AG10803 (cell line): ENCODE results near the gene CTU2.

Experiments used
- DNase-seq: peaks from one replicate; pipeline ENCODE4 v3.0.0; 2010; ENCODE audit warnings: low read depth
- H3K4me3 ChIP-seq: 2 replicates; pipeline ENCODE4 v1.5.1; 2011; ENCODE audit warnings: mild to moderate bottlenecking, low read length, control low read depth
- TF ChIP-seq, protein P1 (sequence below): conservative IDR thresholded peaks from 2 replicates; pipeline ENCODE4 v1.5.1; 2011; ENCODE audit warnings: mild to moderate bottlenecking, low read length, control low read depth, inconsistent platforms

The CTU2 gene

DNA sequence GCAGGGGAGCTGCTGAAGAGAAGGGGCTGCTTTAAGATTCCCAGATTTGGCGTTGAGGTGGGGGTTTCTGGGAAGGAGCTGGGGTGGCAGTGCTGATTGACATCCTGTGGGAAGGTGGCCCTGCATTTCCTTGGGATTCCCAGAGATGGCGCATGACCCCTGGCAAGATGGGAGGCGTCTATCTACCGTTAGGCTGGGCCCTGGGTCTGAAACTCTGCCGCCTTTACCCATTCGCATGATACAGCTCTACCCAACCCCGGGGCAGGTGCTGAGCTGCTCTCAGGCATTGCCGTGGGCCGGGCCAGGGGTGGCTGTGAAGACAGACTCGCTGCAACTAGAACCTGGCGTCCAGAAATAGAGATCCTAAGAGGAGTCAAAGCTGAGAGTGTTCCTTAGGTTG lies 33.5 kb upstream of the CTU2 start:
- no peak for DNase-seq
- no peak overlapping the region for H3K4me3 ChIP-seq
- TF ChIP-seq, protein P1, sequence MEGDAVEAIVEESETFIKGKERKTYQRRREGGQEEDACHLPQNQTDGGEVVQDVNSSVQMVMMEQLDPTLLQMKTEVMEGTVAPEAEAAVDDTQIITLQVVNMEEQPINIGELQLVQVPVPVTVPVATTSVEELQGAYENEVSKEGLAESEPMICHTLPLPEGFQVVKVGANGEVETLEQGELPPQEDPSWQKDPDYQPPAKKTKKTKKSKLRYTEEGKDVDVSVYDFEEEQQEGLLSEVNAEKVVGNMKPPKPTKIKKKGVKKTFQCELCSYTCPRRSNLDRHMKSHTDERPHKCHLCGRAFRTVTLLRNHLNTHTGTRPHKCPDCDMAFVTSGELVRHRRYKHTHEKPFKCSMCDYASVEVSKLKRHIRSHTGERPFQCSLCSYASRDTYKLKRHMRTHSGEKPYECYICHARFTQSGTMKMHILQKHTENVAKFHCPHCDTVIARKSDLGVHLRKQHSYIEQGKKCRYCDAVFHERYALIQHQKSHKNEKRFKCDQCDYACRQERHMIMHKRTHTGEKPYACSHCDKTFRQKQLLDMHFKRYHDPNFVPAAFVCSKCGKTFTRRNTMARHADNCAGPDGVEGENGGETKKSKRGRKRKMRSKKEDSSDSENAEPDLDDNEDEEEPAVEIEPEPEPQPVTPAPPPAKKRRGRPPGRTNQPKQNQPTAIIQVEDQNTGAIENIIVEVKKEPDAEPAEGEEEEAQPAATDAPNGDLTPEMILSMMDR: no peak

DNA sequence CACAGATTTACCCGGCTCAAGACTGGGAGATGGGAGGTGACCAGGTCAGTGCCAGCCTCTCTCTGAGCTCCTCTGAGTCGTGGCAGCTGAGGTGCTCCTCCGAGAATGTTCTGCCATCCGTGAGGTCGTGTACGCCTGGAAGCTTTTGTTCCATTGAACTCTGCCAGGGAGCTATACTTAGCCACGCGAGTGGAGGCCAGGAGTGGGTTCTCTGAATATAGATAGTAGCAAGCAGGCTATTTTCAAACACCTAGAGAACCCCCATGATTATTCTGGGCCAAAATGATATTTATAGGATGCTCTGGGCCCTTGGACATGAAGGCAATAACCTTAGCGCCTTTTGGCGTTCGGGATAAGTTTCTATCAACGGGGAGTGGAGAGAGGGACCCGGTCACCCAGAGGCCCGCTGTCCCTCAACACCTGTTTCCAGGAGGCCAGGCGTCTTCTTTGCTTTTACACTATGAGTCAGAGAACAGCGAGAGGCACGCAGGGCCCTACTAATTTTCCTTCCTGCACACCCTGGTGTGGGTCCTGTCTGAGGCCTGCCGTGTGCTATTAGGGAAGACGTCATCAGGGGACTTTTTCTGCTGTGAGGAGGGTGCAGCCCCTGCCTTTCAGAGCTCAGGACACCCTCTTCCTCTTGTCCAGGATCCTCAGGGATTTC lies 32.5 kb upstream of the CTU2 start:
- no peak for DNase-seq
- no peak overlapping the region for H3K4me3 ChIP-seq
- TF ChIP-seq, protein P1: no peak

- no peak for DNase-seq
- no peak overlapping the region for H3K4me3 ChIP-seq
- TF ChIP-seq, protein P1: no peak
Observed at GRCh38 chr16:88676502-88677242, 29.6 kb upstream of the CTU2 start.

GRCh38 chr16:88677721-88678120 lies 28.6 kb upstream of the CTU2 start:
- no peak for DNase-seq
- no peak overlapping the region for H3K4me3 ChIP-seq
- TF ChIP-seq, protein P1: no peak

DNA sequence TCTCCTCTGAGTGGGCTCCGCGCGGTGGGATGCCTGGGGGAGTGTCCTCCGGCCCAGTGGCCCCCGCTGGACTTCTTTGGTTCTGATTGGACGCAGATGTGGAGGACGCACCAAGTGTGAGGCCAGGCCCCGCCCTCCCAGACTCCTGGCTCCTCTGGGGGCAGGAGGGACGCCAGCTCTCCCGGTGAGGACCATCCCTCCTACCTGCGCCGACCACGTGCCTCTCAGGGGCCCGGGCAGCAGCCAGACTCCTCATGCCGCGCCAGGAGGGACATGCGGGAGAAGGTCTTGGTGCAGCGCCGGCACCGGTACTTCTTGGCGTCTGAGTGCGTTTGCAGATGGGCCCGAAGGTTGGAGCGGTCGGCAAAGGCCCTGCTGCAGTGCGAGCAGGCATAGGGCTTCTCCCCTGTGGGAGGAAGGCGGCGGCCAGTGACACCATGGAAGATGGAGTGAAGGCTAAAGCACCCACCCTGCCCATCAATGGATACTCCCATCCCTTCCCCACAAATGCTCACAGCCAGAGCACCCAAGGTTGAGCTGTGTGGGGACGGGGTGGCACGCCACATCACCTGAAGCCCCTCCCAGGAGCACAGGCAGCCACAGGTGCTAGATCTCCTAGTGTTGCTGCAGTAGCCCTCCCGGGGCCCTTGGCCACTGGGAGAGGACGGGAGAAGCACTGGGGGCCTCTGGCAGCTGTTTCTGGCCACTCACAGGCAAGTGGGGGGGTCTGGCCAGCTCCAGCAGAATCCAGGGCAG lies 27.9 kb upstream of the CTU2 start:
- H3K4me3 ChIP-seq: no peak overlapping the region
- TF ChIP-seq, protein P1: no peak
- no peak for DNase-seq

GRCh38 chr16:88680554-88681083 lies 25.7 kb upstream of the CTU2 start:
- TF ChIP-seq, protein P1: no peak
- no peak for DNase-seq
- H3K4me3 ChIP-seq: no peak overlapping the region
